Testis (tissue), 2 donors: Measurements from ENCODE around the gene PRKACA.

ENCODE experiments used
- POLR2A ChIP-seq: fragments of 450-650 bp; IDR thresholded peaks from one replicate; pipeline ENCODE4 v1.6.1; 2017; ENCODE audit warnings: antibody characterized with exemption, mild to moderate bottlenecking, moderate library complexity
- TF ChIP-seq, protein P1 (sequence below), 3 experiments: fragments of 450-650 bp in 2 of 3; fragments of 200-600 bp in 1 of 3; sonication (generic) in 1 of 3; IDR thresholded peaks; one replicate each; pipeline ENCODE4 v1.5.1; 2016 to 2019; ENCODE audit warnings: antibody characterized with exemption in 3 of 3, mild to moderate bottlenecking in 2 of 3, moderate library complexity in 1 of 3

DNA sequence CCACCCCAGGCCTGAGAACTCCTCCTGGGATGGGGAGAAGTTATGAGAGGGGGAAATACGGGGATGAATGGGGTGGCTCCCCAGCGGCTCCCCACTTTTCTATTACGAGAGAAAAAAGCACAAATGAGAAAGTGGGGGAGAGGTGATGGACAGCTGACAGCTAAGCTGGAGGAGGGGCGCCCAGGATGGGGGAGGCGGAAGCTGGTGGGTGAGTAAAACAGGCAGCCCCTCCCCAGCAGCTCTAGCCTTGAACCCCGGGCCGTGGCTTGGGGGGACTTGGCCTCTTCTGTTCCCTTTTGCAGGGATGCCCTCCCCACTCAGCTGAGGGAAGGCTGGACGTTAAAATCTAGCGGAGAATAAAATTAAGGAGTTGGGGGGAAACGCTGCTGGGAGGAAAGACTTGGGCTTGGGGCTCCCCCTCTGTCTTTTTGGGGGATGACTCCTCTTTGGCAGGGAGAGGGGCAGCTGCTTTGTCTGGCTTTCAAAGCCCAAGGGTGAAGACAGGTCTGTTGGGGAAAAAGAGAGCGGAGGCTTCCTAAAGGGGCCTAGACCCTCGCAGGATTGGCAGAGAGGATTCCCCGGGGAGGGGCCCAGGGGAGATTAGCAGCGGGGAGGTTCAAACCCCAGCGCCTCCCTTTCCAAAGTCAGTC, 25.6 kb downstream of the PRKACA start:
- no peak for TF ChIP-seq POLR2A
- TF ChIP-seq, protein P1, sequence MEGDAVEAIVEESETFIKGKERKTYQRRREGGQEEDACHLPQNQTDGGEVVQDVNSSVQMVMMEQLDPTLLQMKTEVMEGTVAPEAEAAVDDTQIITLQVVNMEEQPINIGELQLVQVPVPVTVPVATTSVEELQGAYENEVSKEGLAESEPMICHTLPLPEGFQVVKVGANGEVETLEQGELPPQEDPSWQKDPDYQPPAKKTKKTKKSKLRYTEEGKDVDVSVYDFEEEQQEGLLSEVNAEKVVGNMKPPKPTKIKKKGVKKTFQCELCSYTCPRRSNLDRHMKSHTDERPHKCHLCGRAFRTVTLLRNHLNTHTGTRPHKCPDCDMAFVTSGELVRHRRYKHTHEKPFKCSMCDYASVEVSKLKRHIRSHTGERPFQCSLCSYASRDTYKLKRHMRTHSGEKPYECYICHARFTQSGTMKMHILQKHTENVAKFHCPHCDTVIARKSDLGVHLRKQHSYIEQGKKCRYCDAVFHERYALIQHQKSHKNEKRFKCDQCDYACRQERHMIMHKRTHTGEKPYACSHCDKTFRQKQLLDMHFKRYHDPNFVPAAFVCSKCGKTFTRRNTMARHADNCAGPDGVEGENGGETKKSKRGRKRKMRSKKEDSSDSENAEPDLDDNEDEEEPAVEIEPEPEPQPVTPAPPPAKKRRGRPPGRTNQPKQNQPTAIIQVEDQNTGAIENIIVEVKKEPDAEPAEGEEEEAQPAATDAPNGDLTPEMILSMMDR (IDR thresholded peaks at IDR 0.05) = no peak
